ENCODE data around the gene TRAPPC5.

The TRAPPC5 gene

DNA sequence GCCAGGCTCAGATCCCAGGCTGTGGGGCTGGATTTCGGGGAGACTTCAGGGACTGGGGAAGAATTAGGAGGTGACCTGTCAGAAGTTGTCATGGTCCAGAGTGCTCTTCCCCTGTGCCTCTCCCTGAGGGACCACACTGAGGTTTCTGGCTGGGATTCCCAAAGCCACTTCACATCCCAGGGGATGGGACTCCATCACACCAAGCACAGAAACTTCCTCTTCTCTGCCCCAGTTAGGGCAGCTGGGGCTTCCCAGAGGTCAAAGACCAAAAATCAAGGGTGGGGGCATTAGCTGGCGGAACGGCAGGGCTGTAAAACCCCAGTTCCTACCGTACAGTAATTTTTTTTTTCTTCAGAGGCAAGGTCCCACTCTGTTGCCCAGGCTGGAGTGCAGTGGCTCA lies 13.9 kb downstream of the TRAPPC5 start:
- TF ChIP-seq, protein P1, sequence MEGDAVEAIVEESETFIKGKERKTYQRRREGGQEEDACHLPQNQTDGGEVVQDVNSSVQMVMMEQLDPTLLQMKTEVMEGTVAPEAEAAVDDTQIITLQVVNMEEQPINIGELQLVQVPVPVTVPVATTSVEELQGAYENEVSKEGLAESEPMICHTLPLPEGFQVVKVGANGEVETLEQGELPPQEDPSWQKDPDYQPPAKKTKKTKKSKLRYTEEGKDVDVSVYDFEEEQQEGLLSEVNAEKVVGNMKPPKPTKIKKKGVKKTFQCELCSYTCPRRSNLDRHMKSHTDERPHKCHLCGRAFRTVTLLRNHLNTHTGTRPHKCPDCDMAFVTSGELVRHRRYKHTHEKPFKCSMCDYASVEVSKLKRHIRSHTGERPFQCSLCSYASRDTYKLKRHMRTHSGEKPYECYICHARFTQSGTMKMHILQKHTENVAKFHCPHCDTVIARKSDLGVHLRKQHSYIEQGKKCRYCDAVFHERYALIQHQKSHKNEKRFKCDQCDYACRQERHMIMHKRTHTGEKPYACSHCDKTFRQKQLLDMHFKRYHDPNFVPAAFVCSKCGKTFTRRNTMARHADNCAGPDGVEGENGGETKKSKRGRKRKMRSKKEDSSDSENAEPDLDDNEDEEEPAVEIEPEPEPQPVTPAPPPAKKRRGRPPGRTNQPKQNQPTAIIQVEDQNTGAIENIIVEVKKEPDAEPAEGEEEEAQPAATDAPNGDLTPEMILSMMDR (IDR thresholded peaks at IDR 0.05; ENCODE audit: low read depth, low read length), result no peak
- no peak overlapping the region for H3K4me3 ChIP-seq (ENCODE audit: low read depth, low read length)

DNA sequence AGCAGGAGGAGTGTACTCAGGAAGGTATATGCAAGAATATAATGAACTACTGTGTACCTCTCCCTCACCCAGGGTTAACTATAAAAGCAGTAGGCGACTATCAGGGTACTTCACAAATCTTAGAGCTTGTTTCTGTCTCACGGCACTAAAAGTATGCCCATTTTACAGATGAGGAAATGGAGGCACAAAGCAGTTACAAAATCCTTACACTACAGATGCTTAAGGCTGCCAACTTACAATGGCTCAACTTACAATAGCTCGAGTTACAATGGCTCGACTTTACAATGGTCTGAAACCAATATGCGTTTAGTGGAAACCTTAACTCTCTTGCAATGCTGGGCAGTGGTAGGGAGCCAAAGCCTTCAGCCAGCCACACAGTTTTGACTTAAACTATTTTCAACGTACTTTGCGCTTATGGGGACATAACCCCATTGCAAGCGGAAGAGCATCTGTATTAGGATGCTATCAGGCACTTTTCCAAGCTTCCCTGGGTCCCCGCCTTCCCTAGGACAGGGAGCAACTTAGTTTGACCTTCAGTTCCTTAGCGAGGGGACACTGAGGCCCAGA lies 17.2 kb downstream of the TRAPPC5 start:
- H3K4me3 ChIP-seq (ENCODE audit: low read depth, low read length), result no peak overlapping the region
- TF ChIP-seq, protein P1 (IDR thresholded peaks at IDR 0.05; ENCODE audit: low read depth, low read length), result no peak

DNA sequence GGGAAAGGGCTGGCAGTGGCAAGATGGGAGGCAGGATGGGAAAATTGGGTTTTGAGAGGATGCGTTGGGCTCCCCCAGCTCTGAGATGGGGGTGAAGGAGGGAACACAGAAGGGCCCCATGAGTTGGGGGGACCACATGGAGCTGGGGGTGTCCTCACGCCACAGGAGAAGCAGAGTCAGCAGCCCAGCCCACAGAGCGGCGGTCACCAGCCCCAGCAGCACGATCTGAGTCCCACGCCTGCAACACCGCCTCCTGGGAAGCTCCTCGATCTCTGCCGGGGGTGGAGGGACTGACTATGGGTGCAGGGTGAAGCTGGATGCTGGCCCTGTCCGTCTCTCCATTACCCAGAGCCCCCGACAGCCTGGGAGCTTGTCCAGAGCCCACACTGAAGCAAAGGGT lies 17.9 kb downstream of the TRAPPC5 start:
- TF ChIP-seq, protein P1 (IDR thresholded peaks at IDR 0.05; ENCODE audit: low read depth, low read length), result no peak
- H3K4me3 ChIP-seq (ENCODE audit: low read depth, low read length), result no peak overlapping the region

DNA sequence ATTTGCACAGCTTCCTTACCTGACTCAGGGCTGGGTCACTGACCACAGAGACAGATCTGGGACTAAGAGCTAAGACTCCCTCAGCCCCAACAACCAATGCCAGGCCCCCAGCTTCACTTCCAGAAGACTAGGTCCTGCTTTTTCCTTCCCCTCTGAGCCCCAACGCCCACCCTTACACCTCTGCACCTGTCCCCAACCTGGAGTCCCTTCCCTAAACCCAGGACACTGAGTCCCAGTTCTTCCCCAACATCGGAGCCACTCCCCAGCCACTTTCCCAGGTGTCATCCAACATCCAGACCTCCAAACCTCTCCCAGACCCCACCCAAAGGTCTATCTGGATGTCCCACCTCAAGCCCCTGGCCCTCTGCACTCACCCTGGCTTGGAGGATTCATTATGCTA lies 18.4 kb downstream of the TRAPPC5 start:
- TF ChIP-seq, protein P1 (IDR thresholded peaks at IDR 0.05; ENCODE audit: low read depth, low read length), result no peak
- H3K4me3 ChIP-seq (ENCODE audit: low read depth, low read length), result no peak overlapping the region

DNA sequence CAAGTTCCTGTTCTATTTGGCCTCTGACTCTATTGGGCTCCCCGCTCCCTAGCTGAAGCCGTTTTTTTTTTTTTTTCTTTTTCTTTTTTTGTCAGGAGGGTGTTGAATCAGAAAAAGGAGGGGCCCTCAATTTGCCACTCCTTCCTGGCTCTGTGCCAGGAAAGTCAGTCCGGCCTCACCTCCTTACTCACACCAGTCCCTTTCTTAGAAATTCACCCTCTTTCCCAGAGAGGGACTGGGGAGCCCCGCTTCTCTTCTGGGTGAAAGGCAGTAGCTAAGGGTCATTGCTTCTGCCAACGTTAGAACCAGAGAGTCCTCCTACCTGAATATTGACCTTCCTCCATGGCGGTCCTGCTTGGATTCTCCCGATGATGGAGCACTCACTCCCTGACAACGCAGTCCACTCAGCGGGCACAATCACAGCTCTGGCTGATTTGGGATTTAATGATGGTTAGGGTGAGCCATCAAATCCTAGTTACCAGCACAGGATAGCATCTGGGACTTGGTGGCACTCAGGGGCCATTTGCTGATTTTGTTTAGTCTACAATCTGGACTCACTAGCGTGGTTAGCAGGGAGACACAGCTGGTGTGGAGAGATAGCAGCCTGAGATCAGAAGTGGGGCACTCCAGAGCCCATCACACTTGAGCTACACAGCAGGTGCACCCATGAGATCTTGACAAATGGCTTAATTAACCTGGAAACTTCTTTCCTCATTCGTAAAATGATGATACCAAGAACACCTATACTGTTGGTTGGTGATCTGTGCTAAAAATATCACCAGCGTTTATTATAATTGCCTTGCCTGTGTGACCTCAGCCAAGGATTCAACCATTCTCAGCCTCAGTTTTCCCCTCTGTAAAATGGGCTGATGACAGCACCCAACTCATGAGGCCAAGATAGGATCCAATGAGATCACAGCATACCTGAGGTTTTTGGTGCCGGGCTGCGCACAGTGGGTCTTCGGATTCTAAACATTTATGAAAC lies 19.1 kb downstream of the TRAPPC5 start:
- TF ChIP-seq, protein P1 (IDR thresholded peaks at IDR 0.05; ENCODE audit: low read depth, low read length), result no peak
- no peak overlapping the region for H3K4me3 ChIP-seq (ENCODE audit: low read depth, low read length)

DNA sequence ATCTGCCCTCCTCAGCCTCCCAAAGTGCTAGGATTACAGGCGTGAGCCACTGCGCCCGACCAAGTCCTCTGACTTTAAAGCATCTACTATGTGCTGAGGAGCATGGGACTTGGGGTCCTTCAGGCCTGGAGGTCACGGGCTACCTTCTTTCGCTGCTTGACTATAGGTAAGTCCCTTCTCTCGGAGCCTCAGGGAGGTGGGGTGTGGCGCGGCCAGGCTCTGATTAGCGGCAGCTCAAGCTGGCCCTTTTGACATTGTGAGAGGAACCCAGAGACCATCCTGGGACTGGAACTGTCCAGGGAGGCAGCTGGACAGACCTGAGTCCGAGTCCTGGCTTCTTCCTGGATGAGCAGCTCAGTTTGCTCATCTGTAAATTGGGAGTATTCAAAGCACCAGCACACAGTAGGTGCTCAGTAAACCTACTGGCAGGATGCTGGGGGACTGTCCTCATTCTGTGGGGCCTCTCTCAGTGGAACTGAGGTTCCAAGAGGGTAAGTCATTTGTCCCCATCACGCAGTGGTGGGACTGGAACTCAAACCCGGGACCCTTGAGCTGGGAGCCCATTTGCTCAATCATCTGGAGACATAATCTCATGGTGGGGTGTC lies 20.5 kb downstream of the TRAPPC5 start:
- TF ChIP-seq, protein P1 (IDR thresholded peaks at IDR 0.05; ENCODE audit: low read depth, low read length), result no peak
- H3K4me3 ChIP-seq (ENCODE audit: low read depth, low read length), result no peak overlapping the region
